Uterus (tissue), 4 donors: ENCODE results near the gene PARD3. TPM values are rescaled to one million over a fixed set of nuclear protein-coding genes. Genes with fewer than 3 reads are reported as not detected.

ENCODE experiments used
- DNase-seq, 2 donors: peaks; one replicate each; pipeline ENCODE4 v3.0.0-alpha.2; 2019 to 2020
- H3K27ac ChIP-seq, 2 donors: fragments of 200-600 bp; sonication (generic); 1 replicate in 1 of 2; 2 replicates in 1 of 2; pipeline ENCODE4 v1.5.1; 2016 to 2018
- H3K27me3 ChIP-seq, 2 donors: fragments of 200-600 bp; sonication (generic); one replicate each; pipeline ENCODE4 v1.5.1; 2018 to 2019; ENCODE audit warnings: control low read depth in 1 of 2
- H3K36me3 ChIP-seq, 2 donors: fragments of 200-600 bp; sonication (generic); one replicate each; pipeline ENCODE4 v1.5.1; 2019; ENCODE audit warnings: control low read depth in 1 of 2
- H3K4me1 ChIP-seq, 2 donors: fragments of 200-600 bp; sonication (generic); one replicate each; pipeline ENCODE4 v1.5.1; 2018 to 2019; ENCODE audit warnings: control low read depth in 1 of 2
- H3K4me3 ChIP-seq, 2 donors: fragments of 200-600 bp; sonication (generic); 1 replicate in 1 of 2; 2 replicates in 1 of 2; pipeline ENCODE4 v1.5.1; 2018 to 2019; ENCODE audit warnings: mild to moderate bottlenecking in 1 of 2
- H3K9me3 ChIP-seq, 2 donors: fragments of 200-600 bp; sonication (generic); one replicate each; pipeline ENCODE4 v1.5.1; 2019; ENCODE audit warnings: control low read depth in 1 of 2
- CTCF ChIP-seq, 4 experiments: fragments of 200-600 bp in 2 of 4; fragments of 450-650 bp in 2 of 4; sonication (generic) in 2 of 4; IDR thresholded peaks; one replicate each; pipeline ENCODE4 v1.5.1; 2016 to 2019; ENCODE audit warnings: antibody characterized with exemption in 4 of 4, mild to moderate bottlenecking in 2 of 4, moderate library complexity in 1 of 4
- POLR2A ChIP-seq, 2 donors: fragments of 450-650 bp; IDR thresholded peaks; one replicate each; pipeline ENCODE4 v1.6.1; 2016; ENCODE audit warnings: antibody characterized with exemption in 2 of 2, mild to moderate bottlenecking in 1 of 2, moderate library complexity in 1 of 2
- intact Hi-C: fragments of 100-400 bp; cut with DNase I; formaldehyde crosslinking; loops from one replicate; pipeline ENCODE4 v1.15.1; 2023; ENCODE audit warnings: low total_unique reads
- total RNA-seq, 4 donors: library from RNA; depleted of rRNA in 3 of 4; stranded (reverse); fragments of >200 nt in 3 of 4; gene quantifications; one replicate each; pipeline versions ENCODE4 v1.1.0 to v1.2.4, GENCODE V29; 2014 to 2023
- donor health status: DM: yes; HTN: yes; CAD: no.

PARD3 gene
- total RNA-seq, 4 donors from 2014 or later, result 42.1 to 96.1 (median 51.5) TPM

GRCh38 chr10:34574353-34574934 lies 240.7 kb downstream of the PARD3 start:
- Histone ChIP-seq H3K27me3 (no peaks in the 10 kb centered on the region), H3K4me3 (no peak overlapping the region), H3K27ac (peak overlapping the region in 1 of 2 donors; percentile 49), H3K9me3 (no peaks in the 10 kb centered on the region), H3K4me1 (no peaks in the 10 kb centered on the region), H3K36me3 (no peaks in the 10 kb centered on the region)
- TF ChIP-seq POLR2A (IDR thresholded peaks at IDR 0.05) (no peak), CTCF (IDR thresholded peaks at IDR 0.05) (no peak)
- intact Hi-C loops, result no loop called here
- no peak for DNase-seq

- intact Hi-C loops, result no loop called here
- no peak for DNase-seq
- H3K27me3 ChIP-seq, result no peaks in the 10 kb centered on the region
- no peak overlapping the region for H3K4me3 ChIP-seq
- no peak for TF ChIP-seq CTCF (IDR thresholded peaks at IDR 0.05)
- no peak for TF ChIP-seq POLR2A (IDR thresholded peaks at IDR 0.05)
- H3K9me3 ChIP-seq, result no peaks in the 10 kb centered on the region
- no peaks in the 10 kb centered on the region for H3K4me1 ChIP-seq
- H3K36me3 ChIP-seq, result no peaks in the 10 kb centered on the region
- H3K27ac ChIP-seq, result no peak overlapping the region
Measured at GRCh38 chr10:34570887-34571286, 244.2 kb downstream of the PARD3 start.

GRCh38 chr10:34567659-34568253 lies 247.3 kb downstream of the PARD3 start:
- no peak overlapping the region for H3K27ac ChIP-seq
- H3K4me3 ChIP-seq, result no peak overlapping the region
- H3K4me1 ChIP-seq, result no peaks in the 10 kb centered on the region
- no peaks in the 10 kb centered on the region for H3K9me3 ChIP-seq
- TF ChIP-seq CTCF (IDR thresholded peaks at IDR 0.05) (no peak), POLR2A (IDR thresholded peaks at IDR 0.05) (no peak)
- no peaks in the 10 kb centered on the region for H3K36me3 ChIP-seq
- intact Hi-C loops, result no loop called here
- no peak for DNase-seq
- no peaks in the 10 kb centered on the region for H3K27me3 ChIP-seq

- no peaks in the 10 kb centered on the region for H3K36me3 ChIP-seq
- no peaks in the 10 kb centered on the region for H3K4me1 ChIP-seq
- no peak overlapping the region for H3K27ac ChIP-seq
- H3K27me3 ChIP-seq, result no peaks in the 10 kb centered on the region
- H3K4me3 ChIP-seq, result no peak overlapping the region
- no peaks in the 10 kb centered on the region for H3K9me3 ChIP-seq
- TF ChIP-seq POLR2A (IDR thresholded peaks at IDR 0.05), result no peak
- no peak for TF ChIP-seq CTCF (IDR thresholded peaks at IDR 0.05)
- no peak for DNase-seq
- intact Hi-C loops, result no loop called here
Measured at GRCh38 chr10:34565934-34566333, 249.2 kb downstream of the PARD3 start.

GRCh38 chr10:34558093-34558583 lies 257.0 kb downstream of the PARD3 start:
- Histone ChIP-seq H3K4me3 (no peak overlapping the region), H3K27me3 (no peaks in the 10 kb centered on the region), H3K4me1 (no peaks in the 10 kb centered on the region), H3K9me3 (no peaks in the 10 kb centered on the region), H3K27ac (no peak overlapping the region), H3K36me3 (no peaks in the 10 kb centered on the region)
- no peak for DNase-seq
- no peak for TF ChIP-seq POLR2A (IDR thresholded peaks at IDR 0.05)
- no peak for TF ChIP-seq CTCF (IDR thresholded peaks at IDR 0.05)
- intact Hi-C loops, result no loop called here
